ENCODE results near the gene NXPE1. TPM values are rescaled to one million over a fixed set of nuclear protein-coding genes. Genes with fewer than 3 reads are reported as not detected.

NXPE1 gene
- not detected in 2 replicates for total RNA-seq

DNA sequence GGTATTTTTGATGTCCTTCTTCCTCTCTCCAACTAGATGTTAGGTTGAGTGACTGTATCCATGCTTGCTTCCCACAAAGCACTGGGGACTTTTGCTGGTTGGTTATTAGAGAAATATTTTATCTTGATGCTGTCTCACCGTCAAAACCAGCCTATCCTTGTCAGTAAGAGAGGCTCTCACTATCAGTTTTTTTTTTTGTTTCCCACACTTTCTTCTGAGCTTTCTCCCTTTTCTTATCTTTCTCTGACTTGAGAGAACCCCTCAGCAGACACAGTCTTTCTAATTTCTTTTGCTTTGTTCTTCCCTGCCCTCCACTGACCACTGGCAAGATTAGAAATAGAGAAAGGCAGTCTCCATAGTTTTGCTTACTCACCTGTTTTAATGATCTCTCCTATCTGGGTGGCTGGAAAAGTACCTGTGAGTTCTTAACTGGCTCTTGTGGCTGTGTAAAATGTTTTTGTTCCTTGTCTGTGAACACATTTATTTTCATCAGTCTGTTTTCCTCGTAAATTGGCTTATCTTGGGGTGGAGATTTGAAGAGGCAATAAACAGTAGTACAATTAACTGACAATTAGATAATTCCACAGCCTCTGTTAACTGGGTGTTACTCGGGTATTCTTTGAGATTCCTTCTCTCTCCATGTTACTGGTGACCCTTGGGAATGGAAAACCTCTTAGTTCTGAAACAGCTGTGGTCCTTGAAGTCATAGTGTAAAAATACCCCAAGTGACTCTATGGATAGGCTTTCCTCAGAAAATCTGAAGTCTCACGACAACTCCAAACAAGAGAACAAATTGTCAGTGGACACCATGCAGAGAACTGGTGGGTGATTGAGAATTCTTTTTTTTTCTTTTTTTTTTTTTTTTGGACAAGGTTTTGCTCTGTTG is at the start of gene NXPE1:
Gene NXPE1, minus strand, starts transcription at position 457 of the 886 bp plus-strand sequence. CDS start 8,680 bp downstream, outside the sequence.

DNA sequence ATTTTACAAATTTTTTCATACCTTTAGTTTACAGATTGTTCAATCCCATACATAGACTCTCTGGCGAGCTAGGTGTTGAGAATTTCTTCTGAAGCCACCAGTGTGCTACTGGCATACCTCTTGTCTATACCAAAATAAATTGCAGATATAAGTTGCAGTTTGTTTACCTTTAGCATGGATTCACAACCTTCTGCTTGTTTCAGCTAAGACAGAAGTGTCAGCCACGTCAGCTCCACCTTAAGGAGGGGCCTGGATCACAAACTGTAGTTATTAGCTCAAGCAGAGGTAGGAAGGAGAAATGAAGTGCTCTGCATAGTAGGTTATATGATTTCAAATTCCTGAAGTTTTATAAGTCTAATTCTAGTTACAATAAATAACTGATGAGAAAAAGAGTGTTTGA is 35.9 kb upstream of the NXPE1 start, which contains the start of gene NXPE4:
Gene NXPE4, minus strand, starts transcription at position 216 of the 400 bp plus-strand sequence. CDS start 1,027 bp downstream, outside the sequence.

Small RNA genes within 50 kb of the gene (small RNA-seq; reads per million reads assigned to genes)
- 0.14 reads per million for gene RF01210

Other genes starting within 250 kb of the NXPE1 start
- 2.8 and 4.3 TPM in 2 replicates for gene C11orf71, start 159.4 kb downstream of the NXPE1 start, total RNA-seq
- 46.3 and 52.6 TPM in 2 replicates for gene RBM7, start 159.2 kb downstream of the NXPE1 start, total RNA-seq
- 169 and 199 TPM in 2 replicates for gene REXO2, start 120.4 kb downstream of the NXPE1 start, total RNA-seq
- gene NXPE4, start 35.9 kb upstream of the NXPE1 start, total RNA-seq, result not detected in 2 replicates
- 0.76 and 0.79 TPM in 2 replicates for gene NXPE2, start 118.6 kb upstream of the NXPE1 start, total RNA-seq

Data from placental epithelial cell (primary cell).